Right lobe of liver (tissue), 6 donors: Measurements from ENCODE around the gene UPP2. TPM values are rescaled to one million over a fixed set of nuclear protein-coding genes. Genes with fewer than 3 reads are reported as not detected.

Source experiments
- ATAC-seq, 4 donors: fragments of 200-7000 bp; cut with Tn5 transposase; one replicate each; pipeline ENCODE4 v1.9.1; 2020; ENCODE audit warnings: mild to moderate bottlenecking in 4 of 4, moderate library complexity in 4 of 4
- DNase-seq, 3 donors: peaks; one replicate each; pipeline ENCODE4 v3.0.0-alpha.2; 2020
- H3K27ac ChIP-seq, 3 donors: fragments of 200-600 bp; one replicate each; pipeline ENCODE4 v1.8.0; 2022
- H3K27me3 ChIP-seq, 2 donors: fragments of 200-600 bp; one replicate each; pipeline ENCODE4 v1.8.0; 2022
- H3K36me3 ChIP-seq, 4 donors: fragments of 200-600 bp; sonication (generic) in 1 of 4; one replicate each; pipeline versions ENCODE4 v1.5.1 to v1.8.0; 2017 to 2022; ENCODE audit warnings: control low read depth in 1 of 4
- H3K4me1 ChIP-seq, 4 donors: fragments of 200-600 bp; sonication (generic) in 1 of 4; one replicate each; pipeline versions ENCODE4 v1.5.1 to v1.8.0; 2017 to 2022; ENCODE audit warnings: control low read depth in 1 of 4
- H3K4me3 ChIP-seq, 3 donors: fragments of 200-600 bp; one replicate each; pipeline ENCODE4 v1.8.0; 2022
- H3K9me3 ChIP-seq, 4 donors: fragments of 200-600 bp; sonication (generic) in 1 of 4; one replicate each; pipeline versions ENCODE4 v1.5.1 to v1.8.0; 2017 to 2022; ENCODE audit warnings: control low read depth in 1 of 4
- POLR2A ChIP-seq: fragments of 450-650 bp; IDR thresholded peaks from one replicate; pipeline ENCODE4 v1.6.1; 2017; ENCODE audit warnings: antibody characterized with exemption, mild to moderate bottlenecking
- WGBS: methylation state at CpG from one replicate; pipeline ENCODE4 v1.1.6; 2018; ENCODE audit warnings: low coverage, low lambda C conversion rate; ENCODE audit not compliant: insufficient coverage; ENCODE audit errors: missing lambda C conversion rate; 5-methylcytosine and 5-hydroxymethylcytosine counted together
- intact Hi-C, 2 donors: fragments of 100-400 bp; cut with DNase I; formaldehyde crosslinking; loops; one replicate each; pipeline versions ENCODE4 v1.11.2 to v1.14.1; 2022
- total RNA-seq, 6 experiments: library from RNA; depleted of rRNA in 2 of 6; stranded (reverse); fragments of >200 nt in 2 of 6; fragmentation: NEBNext Ultra II Directional in 3 of 6; extraction: Animal tissue kit (Norgen Biotek cat#: 25700) in 3 of 6; gene quantifications; one replicate each; pipeline versions ENCODE4 v1.1.0 to v1.2.4, GENCODE V29; 2016 to 2023
- TF ChIP-seq, protein P1 (sequence below), 4 donors: fragments of 200-600 bp in 3 of 4; fragments of 450-650 bp in 1 of 4; IDR thresholded peaks; one replicate each; pipeline versions ENCODE4 v1.5.1 to v1.8.0; 2016 to 2022; ENCODE audit warnings: antibody characterized with exemption in 4 of 4, mild to moderate bottlenecking in 2 of 4
- donor health status: DM: no; HTN: yes; CAD: no.
- donor health status: DM: no; HTN: no; CAD: no.
- donor health status: DM: no; HTN: no; CAD: no.
- donor health status: DM: no; HTN: yes; CAD: no.
- donor health status: DM: no; HTN: yes; CAD: no.

Gene UPP2
- total RNA-seq, 6 experiments from 2014 or later = 0.53 to 36.4 (median 1.7) TPM

DNA sequence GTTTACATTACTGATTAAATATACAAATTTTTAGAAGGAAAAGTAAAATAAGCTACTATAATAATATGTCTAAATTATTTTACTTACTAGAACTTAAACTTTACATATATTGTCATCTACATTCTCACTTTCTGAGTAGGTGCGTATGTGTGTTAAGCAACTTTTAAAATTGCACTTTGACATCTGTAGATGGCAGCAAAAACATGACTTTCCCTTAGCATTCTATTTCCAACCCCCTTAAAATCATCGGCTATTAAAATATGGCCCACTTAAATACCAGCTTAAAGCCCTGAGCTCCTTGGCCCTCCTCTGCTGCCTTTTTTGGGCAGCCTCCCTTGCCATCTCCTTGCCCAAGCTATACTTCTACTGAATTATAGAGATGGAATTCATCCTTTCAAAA is 78.0 kb downstream of the UPP2 start:
- intact Hi-C loops = loop anchor here in 1 of 2 donors (10.0 kb wide), 1 partner anchor 565 kb away; no protein-coding TSS in a partner anchor
- WGBS = 6% methylated on average over 2 of the region's 2 CpGs
- ATAC-seq (peak; percentile 62 to 77 (median 71)), DNase-seq (no peak)
- no peaks in the 10 kb centered on the region for H3K4me1 ChIP-seq
- no peak overlapping the region for H3K27ac ChIP-seq
- H3K36me3 ChIP-seq = no peaks in the 10 kb centered on the region
- H3K9me3 ChIP-seq = no peaks in the 10 kb centered on the region
- no peak overlapping the region for H3K4me3 ChIP-seq
- no peaks in the 10 kb centered on the region for H3K27me3 ChIP-seq
- TF ChIP-seq POLR2A = no peak
- TF ChIP-seq, protein P1, sequence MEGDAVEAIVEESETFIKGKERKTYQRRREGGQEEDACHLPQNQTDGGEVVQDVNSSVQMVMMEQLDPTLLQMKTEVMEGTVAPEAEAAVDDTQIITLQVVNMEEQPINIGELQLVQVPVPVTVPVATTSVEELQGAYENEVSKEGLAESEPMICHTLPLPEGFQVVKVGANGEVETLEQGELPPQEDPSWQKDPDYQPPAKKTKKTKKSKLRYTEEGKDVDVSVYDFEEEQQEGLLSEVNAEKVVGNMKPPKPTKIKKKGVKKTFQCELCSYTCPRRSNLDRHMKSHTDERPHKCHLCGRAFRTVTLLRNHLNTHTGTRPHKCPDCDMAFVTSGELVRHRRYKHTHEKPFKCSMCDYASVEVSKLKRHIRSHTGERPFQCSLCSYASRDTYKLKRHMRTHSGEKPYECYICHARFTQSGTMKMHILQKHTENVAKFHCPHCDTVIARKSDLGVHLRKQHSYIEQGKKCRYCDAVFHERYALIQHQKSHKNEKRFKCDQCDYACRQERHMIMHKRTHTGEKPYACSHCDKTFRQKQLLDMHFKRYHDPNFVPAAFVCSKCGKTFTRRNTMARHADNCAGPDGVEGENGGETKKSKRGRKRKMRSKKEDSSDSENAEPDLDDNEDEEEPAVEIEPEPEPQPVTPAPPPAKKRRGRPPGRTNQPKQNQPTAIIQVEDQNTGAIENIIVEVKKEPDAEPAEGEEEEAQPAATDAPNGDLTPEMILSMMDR (IDR thresholded peaks at IDR 0.05) = peak; percentile 38 to 50 (median 44)

DNA sequence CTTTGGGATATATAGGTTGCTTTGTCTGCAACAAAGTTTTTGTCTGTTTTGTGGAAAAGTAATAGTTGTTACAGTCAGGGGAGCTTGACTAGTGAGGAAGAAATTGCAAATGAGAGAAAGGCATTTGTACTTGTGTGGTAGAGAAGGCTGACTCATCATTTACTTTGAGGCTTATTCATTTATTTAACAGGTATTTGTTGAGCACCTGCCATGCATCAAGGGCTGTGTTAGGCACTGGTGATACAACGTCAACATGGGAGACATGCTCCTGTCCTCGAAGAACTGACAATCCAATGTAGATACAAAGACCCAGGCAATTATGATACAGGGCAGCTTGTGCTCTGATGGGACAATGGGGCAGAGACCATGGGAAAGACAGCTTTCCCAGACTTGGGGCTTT is 79.5 kb downstream of the UPP2 start:
- Histone ChIP-seq H3K27me3 (no peaks in the 10 kb centered on the region), H3K27ac (no peak overlapping the region), H3K9me3 (no peaks in the 10 kb centered on the region), H3K4me3 (no peak overlapping the region), H3K36me3 (no peaks in the 10 kb centered on the region), H3K4me1 (no peaks in the 10 kb centered on the region)
- no peak for DNase-seq
- TF ChIP-seq POLR2A = no peak
- TF ChIP-seq, protein P1 (IDR thresholded peaks at IDR 0.05) = no peak
- ATAC-seq = peak in 1 of 4 donors; percentile 78
- no CpG with 5 or more reads among the region's 2 CpGs for WGBS
- intact Hi-C loops = loop anchor here in 1 of 2 donors (10.0 kb wide), 1 partner anchor 564 kb away; no protein-coding TSS in a partner anchor

DNA sequence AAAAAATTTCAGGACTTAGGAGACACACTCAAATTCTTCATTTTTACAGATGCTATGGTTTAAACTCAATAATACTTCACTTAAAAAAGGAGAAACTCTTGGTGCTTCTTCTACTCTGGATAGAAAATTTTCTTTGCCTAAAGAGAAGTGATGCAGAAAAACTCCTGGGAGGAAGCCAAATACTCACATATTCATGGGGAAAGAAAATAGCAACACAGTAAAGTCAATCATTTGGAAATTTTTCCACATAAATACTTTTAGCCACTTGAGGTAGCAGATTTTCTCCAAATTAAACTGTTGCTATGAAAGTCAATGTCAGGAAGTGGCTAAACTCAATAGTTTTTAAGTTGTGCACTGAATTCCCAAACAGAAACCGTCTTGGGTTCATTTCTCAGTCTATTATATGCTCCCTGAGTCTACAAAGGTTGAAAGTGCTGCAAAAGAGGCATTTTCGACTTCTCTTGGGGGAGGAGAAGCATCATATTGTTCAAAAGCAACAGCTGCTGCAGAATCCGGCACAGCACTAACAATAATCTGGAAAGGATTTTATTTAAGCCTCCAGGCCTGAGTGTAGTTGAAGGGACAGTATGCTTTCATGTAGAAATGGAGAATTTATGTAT is 81.1 kb downstream of the UPP2 start:
- H3K36me3 ChIP-seq = no peaks in the 10 kb centered on the region
- H3K27me3 ChIP-seq = no peaks in the 10 kb centered on the region
- TF ChIP-seq POLR2A = no peak
- TF ChIP-seq, protein P1 (IDR thresholded peaks at IDR 0.05) = no peak
- ATAC-seq = no peak
- intact Hi-C loops = loop anchor here in 1 of 2 donors (10.0 kb wide), 1 partner anchor 562 kb away; no protein-coding TSS in a partner anchor
- no peaks in the 10 kb centered on the region for H3K9me3 ChIP-seq
- no peak overlapping the region for H3K4me3 ChIP-seq
- DNase-seq = no peak
- no peak overlapping the region for H3K27ac ChIP-seq
- WGBS = 77% methylated on average over 3 of the region's 3 CpGs
- H3K4me1 ChIP-seq = no peaks in the 10 kb centered on the region

DNA sequence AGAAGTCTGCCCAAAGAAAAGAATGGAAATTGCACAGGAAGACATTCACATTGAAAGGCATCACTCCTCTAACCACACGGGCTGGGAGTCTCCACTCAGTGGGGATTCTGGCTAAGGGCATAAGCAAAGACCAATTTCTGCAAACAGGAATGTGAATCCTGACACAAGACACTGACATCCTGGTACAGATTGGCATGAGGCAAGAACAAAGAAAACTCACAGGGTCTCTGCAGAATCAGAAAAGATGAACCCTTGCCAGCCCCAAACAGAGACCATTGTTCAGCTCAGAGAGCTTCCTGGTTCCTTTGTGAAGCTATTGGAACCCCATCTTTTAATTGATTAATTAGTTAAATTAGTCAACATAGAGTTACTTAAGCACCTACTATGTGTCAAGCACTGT is 82.3 kb downstream of the UPP2 start:
- Histone ChIP-seq H3K27ac (no peak overlapping the region), H3K4me3 (no peak overlapping the region), H3K36me3 (no peaks in the 10 kb centered on the region), H3K9me3 (no peaks in the 10 kb centered on the region), H3K4me1 (peaks cover 0 to 1% (median under 1%) of the 10 kb centered on the region in 4 donors), H3K27me3 (no peaks in the 10 kb centered on the region)
- TF ChIP-seq, protein P1 (IDR thresholded peaks at IDR 0.05) = no peak
- TF ChIP-seq POLR2A = no peak
- no peak for DNase-seq
- intact Hi-C loops = loop anchor here in 1 of 2 donors (10.0 kb wide), 1 partner anchor 561 kb away; no protein-coding TSS in a partner anchor
- WGBS = 71% methylated on average over 1 of the region's 1 CpG
- ATAC-seq = no peak
